ENCODE results near the gene DLL4. TPM values are rescaled to one million over a fixed set of nuclear protein-coding genes. Genes with fewer than 3 reads are reported as not detected.

Gene DLL4
- total and polyA plus RNA-seq, 2 experiments from 2014 or later = not detected

DNA sequence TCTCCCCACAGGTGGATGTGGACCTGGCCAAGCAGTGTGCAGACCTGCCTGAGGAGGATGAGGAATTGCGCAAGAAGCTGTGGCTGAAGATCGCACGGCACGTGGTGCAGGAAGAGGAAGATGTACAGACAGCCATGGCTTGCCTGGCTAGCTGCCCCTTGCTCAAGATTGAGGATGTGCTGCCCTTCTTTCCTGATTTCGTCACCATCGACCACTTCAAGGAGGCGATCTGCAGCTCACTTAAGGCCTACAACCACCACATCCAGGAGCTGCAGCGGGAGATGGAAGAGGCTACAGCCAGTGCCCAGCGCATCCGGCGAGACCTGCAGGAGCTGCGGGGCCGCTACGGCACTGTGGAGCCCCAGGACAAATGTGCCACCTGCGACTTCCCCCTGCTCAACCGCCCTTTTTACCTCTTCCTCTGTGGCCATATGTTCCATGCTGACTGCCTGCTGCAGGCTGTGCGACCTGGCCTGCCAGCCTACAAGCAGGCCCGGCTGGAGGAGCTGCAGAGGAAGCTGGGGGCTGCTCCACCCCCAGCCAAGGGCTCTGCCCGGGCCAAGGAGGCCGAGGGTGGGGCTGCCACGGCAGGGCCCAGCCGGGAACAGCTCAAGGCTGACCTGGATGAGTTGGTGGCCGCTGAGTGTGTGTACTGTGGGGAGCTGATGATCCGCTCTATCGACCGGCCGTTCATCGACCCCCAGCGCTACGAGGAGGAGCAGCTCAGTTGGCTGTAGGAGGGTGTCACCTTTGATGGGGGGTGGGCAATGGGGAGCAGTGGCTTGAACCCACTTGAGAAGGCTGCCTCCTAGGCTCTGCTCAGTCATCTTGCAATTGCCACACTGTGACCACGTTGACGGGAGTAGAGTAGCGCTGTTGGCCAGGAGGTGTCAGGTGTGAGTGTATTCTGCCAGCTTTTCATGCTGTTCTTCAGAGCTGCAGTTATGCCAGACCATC is 26.3 kb upstream of the DLL4 start:
- in situ Hi-C loops (cut with MboI) = loop anchor here (10.0 kb wide), 1 partner anchor 122 kb away; no protein-coding TSS in a partner anchor
- 82 to 86% methylated on average over 28 to 33 of the region's 33 CpGs for WGBS, 2 experiments (ENCODE audit: low coverage in 1 of 2, low lambda C conversion rate in 2 of 2, missing lambda C conversion rate in 2 of 2)
- no peaks in the 10 kb centered on the region for H4K20me1 ChIP-seq (ENCODE audit: insufficient read depth)

DNA sequence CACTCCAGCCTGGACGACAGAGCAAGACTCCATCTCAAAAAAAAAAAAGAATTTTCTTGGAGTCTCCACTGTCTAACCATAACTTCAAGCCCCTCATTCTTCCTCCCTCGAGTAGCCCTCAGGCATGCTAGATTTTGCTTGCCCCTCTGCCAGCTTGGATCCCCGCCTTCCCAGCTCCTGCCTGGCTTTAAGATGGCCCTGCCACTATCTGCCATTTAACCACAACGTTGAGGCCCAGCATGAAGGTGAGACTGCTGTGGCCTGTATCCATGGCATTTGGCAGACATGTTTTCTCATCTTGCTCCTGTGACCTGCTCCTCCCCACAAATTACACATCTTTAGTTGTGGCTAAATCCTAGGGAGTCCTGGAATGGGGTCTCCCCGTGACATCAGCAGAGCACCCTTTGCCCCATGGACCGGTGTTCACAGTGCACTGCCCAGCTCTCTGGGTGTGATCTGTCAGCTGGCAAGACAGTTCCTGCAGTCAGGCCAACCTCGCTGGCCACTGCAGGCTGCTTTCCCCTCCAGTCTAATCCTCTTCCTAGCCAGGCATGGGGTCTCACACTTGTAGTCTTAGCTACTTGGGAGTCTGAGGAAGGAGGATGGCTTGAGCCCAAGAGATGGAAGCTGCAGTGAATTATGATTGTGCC is 24.5 kb upstream of the DLL4 start:
- no peak overlapping the region for H3K4me2 ChIP-seq (ENCODE audit: unreplicated experiment)
- no peak overlapping the region for H3K4me3 ChIP-seq
- WGBS, 2 experiments (ENCODE audit: low coverage in 1 of 2, low lambda C conversion rate in 2 of 2, missing lambda C conversion rate in 2 of 2) = 63 to 65% methylated on average over 6 to 7 of the region's 7 CpGs
- H3K27ac ChIP-seq = no peak overlapping the region
- no peak overlapping the region for H3K9ac ChIP-seq
- H3K4me1 ChIP-seq (ENCODE audit: insufficient read depth) = peaks cover 14% of the 10 kb centered on the region
- no peaks in the 10 kb centered on the region for H3K9me2 ChIP-seq (ENCODE audit: insufficient read depth)
- no peak for DNase-seq
- no peaks in the 10 kb centered on the region for H3K27me3 ChIP-seq (replicated peaks; ENCODE audit: insufficient read depth)
- H3K9me3 ChIP-seq (ENCODE audit: low read depth) = no peaks in the 10 kb centered on the region
- no peak for TF ChIP-seq EZH2 (IDR thresholded peaks at IDR 0.05; ENCODE audit: insufficient read depth, poor library complexity, severe bottlenecking)
- no peak for TF ChIP-seq EZH2phosphoT487 (IDR thresholded peaks at IDR 0.05; ENCODE audit: insufficient read depth, low read depth)
- peaks cover 22% of the 10 kb centered on the region for H3K79me2 ChIP-seq (ENCODE audit: insufficient read depth)
- peaks cover 28% of the 10 kb centered on the region for H3F3A ChIP-seq (ENCODE audit: insufficient read depth)
- H4K20me1 ChIP-seq (ENCODE audit: insufficient read depth) = no peaks in the 10 kb centered on the region
- H2AFZ ChIP-seq = no peak overlapping the region
- in situ Hi-C loops (cut with MboI) = loop anchor here (10.0 kb wide), 1 partner anchor 120 kb away; no protein-coding TSS in a partner anchor
- H3K36me3 ChIP-seq (ENCODE audit: low read depth) = no peaks in the 10 kb centered on the region; the same call in 1 of the 2 replicates

More for the DNA sequence above, 26.3 kb upstream of the DLL4 start:
- no peak for DNase-seq
- peaks cover 24% of the 10 kb centered on the region for H3F3A ChIP-seq (ENCODE audit: insufficient read depth)
- no peak overlapping the region for H3K27ac ChIP-seq
- peaks cover 6% of the 10 kb centered on the region; the same call in 1 of the 2 replicates for H3K36me3 ChIP-seq (ENCODE audit: low read depth)
- TF ChIP-seq EZH2phosphoT487 (IDR thresholded peaks at IDR 0.05; ENCODE audit: insufficient read depth, low read depth) (no peak), EZH2 (IDR thresholded peaks at IDR 0.05; ENCODE audit: insufficient read depth, poor library complexity, severe bottlenecking) (no peak)
- peaks cover 13% of the 10 kb centered on the region for H3K4me1 ChIP-seq (ENCODE audit: insufficient read depth)
- H2AFZ ChIP-seq = no peak overlapping the region
- H3K9ac ChIP-seq = no peak overlapping the region
- H3K4me3 ChIP-seq = no peak overlapping the region
- H3K79me2 ChIP-seq (ENCODE audit: insufficient read depth) = peaks cover 30% of the 10 kb centered on the region
- H3K27me3 ChIP-seq (replicated peaks; ENCODE audit: insufficient read depth) = no peaks in the 10 kb centered on the region
- no peaks in the 10 kb centered on the region for H3K9me2 ChIP-seq (ENCODE audit: insufficient read depth)
- no peak overlapping the region for H3K4me2 ChIP-seq (ENCODE audit: unreplicated experiment)
- no peaks in the 10 kb centered on the region for H3K9me3 ChIP-seq (ENCODE audit: low read depth)

GRCh38 chr15:40906091-40906990 is 22.8 kb upstream of the DLL4 start:
- Histone ChIP-seq H3K79me2 (ENCODE audit: insufficient read depth) (peaks cover 6% of the 10 kb centered on the region), H2AFZ (peak overlapping the region; percentile 49), H4K20me1 (ENCODE audit: insufficient read depth) (no peaks in the 10 kb centered on the region), H3F3A (ENCODE audit: insufficient read depth) (peaks cover 28% of the 10 kb centered on the region), H3K9me3 (ENCODE audit: low read depth) (no peaks in the 10 kb centered on the region), H3K36me3 (ENCODE audit: low read depth) (no peaks in the 10 kb centered on the region; the same call in 1 of the 2 replicates), H3K9ac (peak overlapping the region; percentile 72), H3K9me2 (ENCODE audit: insufficient read depth) (no peaks in the 10 kb centered on the region), H3K4me2 (ENCODE audit: unreplicated experiment) (peak overlapping the region; percentile 79), H3K27ac (peak overlapping the region; percentile 75), H3K27me3 (replicated peaks; ENCODE audit: insufficient read depth) (no peaks in the 10 kb centered on the region), H3K4me3 (peak overlapping the region; percentile 63), H3K4me1 (ENCODE audit: insufficient read depth) (peaks cover 24% of the 10 kb centered on the region)
- no peak for TF ChIP-seq EZH2phosphoT487 (IDR thresholded peaks at IDR 0.05; ENCODE audit: insufficient read depth, low read depth)
- no peak for TF ChIP-seq EZH2 (IDR thresholded peaks at IDR 0.05; ENCODE audit: insufficient read depth, poor library complexity, severe bottlenecking)
- 1 to 2% methylated on average over 33 to 35 of the region's 36 CpGs for WGBS, 2 experiments (ENCODE audit: low coverage in 1 of 2, low lambda C conversion rate in 2 of 2, missing lambda C conversion rate in 2 of 2)
- DNase-seq = peak; percentile 97
- in situ Hi-C loops (cut with MboI) = loop anchor here (10.0 kb wide), 1 partner anchor 118 kb away; no protein-coding TSS in a partner anchor

Data from GM23248 (cell line).